Measurements from ENCODE around the gene NPR1. TPM values are rescaled to one million over a fixed set of nuclear protein-coding genes. Genes with fewer than 3 reads are reported as not detected.

The NPR1 gene
- polyA plus RNA-seq, 2 of the 4 experiments (the other 2 are of a cell fraction): 0.39 to 1.9 TPM

GRCh38 chr1:153649863-153650235, 28.6 kb upstream of the NPR1 start:
- TF ChIP-seq SMC3 (IDR thresholded peaks at IDR 0.05): no peak
- no peak for TF ChIP-seq TFCP2L1 (CRISPR knock-in tag; IDR thresholded peaks at IDR 0.05)
- TF ChIP-seq CBX8 (IDR thresholded peaks at IDR 0.05): no peak
- TF ChIP-seq SREBF2 (IDR thresholded peaks at IDR 0.05): no peak
- no peak for TF ChIP-seq HOXA7 (CRISPR knock-in tag; IDR thresholded peaks at IDR 0.05)
- TF ChIP-seq HOXB5 (CRISPR knock-in tag; IDR thresholded peaks at IDR 0.05): no peak
- TF ChIP-seq ZFP36 (IDR thresholded peaks at IDR 0.05; ENCODE audit: borderline replicate concordance, partially characterized antibody): no peak
- no peak for TF ChIP-seq KDM5A (IDR thresholded peaks at IDR 0.05)
- TF ChIP-seq POLR2AphosphoS2 (conservative IDR thresholded peaks at IDR 0.05; ENCODE audit: low read length): no peak
- TF ChIP-seq CHD2 (IDR thresholded peaks at IDR 0.05; ENCODE audit: low read length, partially characterized antibody): no peak
- TF ChIP-seq ESRRA (IDR thresholded peaks at IDR 0.05; ENCODE audit: borderline replicate concordance, low read length): no peak
- TF ChIP-seq CBX2 (IDR thresholded peaks at IDR 0.05; ENCODE audit: borderline replicate concordance, low read depth): no peak
- TF ChIP-seq MAFK (IDR thresholded peaks at IDR 0.05; ENCODE audit: partially characterized antibody): no peak
- no peak for TF ChIP-seq BCL3 (IDR thresholded peaks at IDR 0.05)
- no peak for TF ChIP-seq RARB (CRISPR knock-in tag; IDR thresholded peaks at IDR 0.05)
- no peak for TF ChIP-seq RNF2 (IDR thresholded peaks at IDR 0.05; ENCODE audit: borderline replicate concordance, low read depth)
- TF ChIP-seq RAD21 (conservative IDR thresholded peaks at IDR 0.05 in 1 of 2, IDR thresholded peaks at IDR 0.05 in 1 of 2): no peak
- no peak overlapping the region for H3K4me2 ChIP-seq
- DNase-seq (ENCODE audit: low read depth in 1 of 2, low spot score in 1 of 2) (no peak), ATAC-seq (peak; percentile 47 to 53), FAIRE-seq (no peak)
- peaks cover 6% of the 10 kb centered on the region; the same call in 1 of the 3 replicates for H3K4me1 ChIP-seq
- H3K27ac ChIP-seq: no peak overlapping the region
- POLR2A ChIA-PET: interaction anchor here (0.6 kb wide), 1 partner anchor 16 kb away, joined by 3 read pairs; the partner anchor contains the start of gene CHTOP
- CTCF ChIA-PET: interaction anchor here (0.9 to 6.3 kb wide), 10 partner anchors 8 to 140 kb away, joined by 3 to 35 read pairs (median 5); partner anchors contain the start of genes NPR1 and SNAPIN
- H3K4me3 ChIP-seq: no peak overlapping the region
- no peaks in the 10 kb centered on the region for H3K9me3 ChIP-seq
- 55% methylated on average over 2 of the region's 2 CpGs for WGBS (ENCODE audit: missing lambda C conversion rate)

GRCh38 chr1:153651771-153652170, 26.7 kb upstream of the NPR1 start:
- Histone ChIP-seq H3K4me1 (peaks cover 6% of the 10 kb centered on the region; the same call in 1 of the 3 replicates), H3K4me3 (no peak overlapping the region), H3K27ac (no peak overlapping the region), H3K9me3 (no peaks in the 10 kb centered on the region), H3K4me2 (no peak overlapping the region)
- DNase-seq (ENCODE audit: low read depth in 1 of 2, low spot score in 1 of 2) (no peak), ATAC-seq (no peak), FAIRE-seq (no peak)
- 50% methylated on average over 1 of the region's 1 CpG for WGBS (ENCODE audit: missing lambda C conversion rate)
- POLR2A ChIA-PET: interaction anchor here (1.4 kb wide), 1 partner anchor 18 kb away, joined by 6 read pairs; the partner anchor contains the start of gene CHTOP
- no peak for TF ChIP-seq NR3C1 (IDR thresholded peaks at IDR 0.05)
- TF ChIP-seq BCL3 (IDR thresholded peaks at IDR 0.05): no peak
- TF ChIP-seq RARB (CRISPR knock-in tag; IDR thresholded peaks at IDR 0.05): no peak
- no peak for TF ChIP-seq FOSL2 (IDR thresholded peaks at IDR 0.05)
- TF ChIP-seq FOSL2 (CRISPR knock-in tag; IDR thresholded peaks at IDR 0.05): no peak
- TF ChIP-seq RAD21 (conservative IDR thresholded peaks at IDR 0.05 in 1 of 2, IDR thresholded peaks at IDR 0.05 in 1 of 2): no peak
- TF ChIP-seq NPAS2 (CRISPR knock-in tag; IDR thresholded peaks at IDR 0.05; ENCODE audit: borderline replicate concordance): no peak
- no peak for TF ChIP-seq CBX8 (IDR thresholded peaks at IDR 0.05)
- TF ChIP-seq HDAC2 (IDR thresholded peaks at IDR 0.05): no peak
- no peak for TF ChIP-seq PHF8 (IDR thresholded peaks at IDR 0.05; ENCODE audit: borderline replicate concordance, low read depth)
- no peak for TF ChIP-seq TP53 (CRISPR knock-in tag; IDR thresholded peaks at IDR 0.05)
- no peak for TF ChIP-seq ZFP36 (IDR thresholded peaks at IDR 0.05; ENCODE audit: borderline replicate concordance, partially characterized antibody)
- no peak for TF ChIP-seq HEYL (CRISPR knock-in tag; IDR thresholded peaks at IDR 0.05)
- TF ChIP-seq GATA3 (IDR thresholded peaks at IDR 0.05; ENCODE audit: borderline replicate concordance): no peak
- no peak for TF ChIP-seq FOSB (CRISPR knock-in tag; IDR thresholded peaks at IDR 0.05)
- no peak for TF ChIP-seq PBX3 (IDR thresholded peaks at IDR 0.05)
- TF ChIP-seq SMC3 (IDR thresholded peaks at IDR 0.05): no peak
- TF ChIP-seq CEBPB (IDR thresholded peaks at IDR 0.05): no peak
- CTCF ChIA-PET: interaction anchor here (0.5 to 2.9 kb wide), 13 partner anchors 10 to 142 kb away, joined by 3 to 13 read pairs (median 4); no protein-coding TSS in a partner anchor
